K562 (cell line): Measurements from ENCODE around the gene DNAH8. TPM values are rescaled to one million over a fixed set of nuclear protein-coding genes. Genes with fewer than 3 reads are reported as not detected.
A peak's percentile ranks its signal among the peaks of the same experiment; 100 is the strongest.

Source experiments
- CAMTA2 ChIP-seq: fragments of 250-450 bp; sonication (Bioruptor Pico); conservative IDR thresholded peaks from 2 replicates; pipeline ENCODE4 v1.5.1; 2022
- CHAMP1 ChIP-seq: fragments of 450-650 bp; IDR thresholded peaks from 2 replicates; pipeline ENCODE4 v1.6.1; 2016; ENCODE audit warnings: mild to moderate bottlenecking
- E2F1 ChIP-seq: sonication (generic); formaldehyde crosslinking; IDR thresholded peaks from 2 replicates; pipeline ENCODE4 v1.8.1; 2023; ENCODE audit warnings: mild to moderate bottlenecking, missing genetic modification reagents, moderate library complexity
- ELF1 ChIP-seq: fragments of 200-800 bp; sonication (Bioruptor generic); IDR thresholded peaks from 2 replicates; pipeline ENCODE4 v1.6.1; 2016; ENCODE audit warnings: missing genetic modification characterization, missing compliant biosample characterization
- FOXK2 ChIP-seq, 2 experiments: fragments of 450-650 bp; IDR thresholded peaks in 1 of 2; conservative IDR thresholded peaks in 1 of 2; 2 replicates each; pipeline ENCODE4 v1.6.1; 2016; ENCODE audit warnings: low read depth in 2 of 2, mild to moderate bottlenecking in 1 of 2
- GABPA ChIP-seq: fragments of 200-800 bp; sonication (Bioruptor generic); conservative IDR thresholded peaks from 2 replicates; pipeline ENCODE4 v1.6.1; 2016; ENCODE audit warnings: low read depth, missing genetic modification characterization, missing compliant biosample characterization
- KLF10 ChIP-seq: fragments of 250-450 bp; sonication (Bioruptor Pico); IDR thresholded peaks from 2 replicates; pipeline ENCODE4 v1.6.1; 2021; ENCODE audit warnings: matching md5 sums
- MAZ ChIP-seq, 2 experiments: fragments of 450-650 bp in 1 of 2; sonication (generic) in 1 of 2; formaldehyde crosslinking; IDR thresholded peaks in 1 of 2; conservative IDR thresholded peaks in 1 of 2; 2 replicates each; pipeline versions ENCODE4 v1.4.0 to v1.5.0; 2020; ENCODE audit warnings: mild to moderate bottlenecking in 1 of 2, missing genetic modification reagents in 1 of 2
- MLLT1 ChIP-seq, 2 experiments: fragments of 450-650 bp; IDR thresholded peaks; 2 replicates each; pipeline ENCODE4 v1.6.1; 2016
- MYBL2 ChIP-seq, 2 experiments: fragments of 450-650 bp in 1 of 2; sonication (generic) in 1 of 2; formaldehyde crosslinking in 1 of 2; IDR thresholded peaks; 2 replicates each; pipeline versions ENCODE4 v1.6.1 to v1.8.1; 2017 to 2022; ENCODE audit warnings: borderline replicate concordance in 1 of 2, inconsistent platforms in 1 of 2, low read depth in 1 of 2, mild to moderate bottlenecking in 1 of 2, missing genetic modification reagents in 1 of 2, moderate library complexity in 1 of 2
- NR3C1 ChIP-seq: sonication (generic); formaldehyde crosslinking; IDR thresholded peaks from 2 replicates; pipeline ENCODE4 v1.8.1; 2022; ENCODE audit warnings: missing genetic modification reagents
- NUFIP1 ChIP-seq: fragments of 450-650 bp; IDR thresholded peaks from 2 replicates; pipeline ENCODE4 v1.6.1; 2018; ENCODE audit not compliant: partially characterized antibody
- POLR2H ChIP-seq: IDR thresholded peaks from 2 replicates; pipeline ENCODE4 v1.6.1; 2016; ENCODE audit warnings: missing genetic modification characterization, low read depth, mild to moderate bottlenecking, control low read depth, missing compliant biosample characterization, moderate library complexity
- RCOR1 ChIP-seq, 2 experiments: IDR thresholded peaks; 2 replicates each; pipeline ENCODE4 v1.6.1; 2012; ENCODE audit warnings: low read depth in 2 of 2, low read length in 2 of 2, borderline replicate concordance in 1 of 2, improper control_type of control experiment in 1 of 2
- SAP30 ChIP-seq: fragments of 200-600 bp; sonication (generic); IDR thresholded peaks from 2 replicates; pipeline ENCODE4 v1.6.1; 2012; ENCODE audit warnings: borderline replicate concordance, low read depth, mild to moderate bottlenecking, moderate library complexity, low read length, control low read depth, inconsistent platforms; ENCODE audit not compliant: insufficient read depth, poor library complexity, severe bottlenecking
- TAF7 ChIP-seq: fragments of 450-650 bp; IDR thresholded peaks from 2 replicates; pipeline ENCODE4 v1.6.1; 2016; ENCODE audit warnings: missing genetic modification characterization, missing compliant biosample characterization
- TFE3 ChIP-seq: fragments of 450-650 bp; formaldehyde crosslinking; IDR thresholded peaks from 2 replicates; pipeline ENCODE4 v1.4.0; 2020; ENCODE audit warnings: mild to moderate bottlenecking, mixed read lengths
- U2AF2 ChIP-seq: fragments of 200-400 bp; formaldehyde crosslinking; optimal IDR thresholded peaks from 2 replicates; pipeline ENCODE3; 2017; ENCODE audit warnings: low read depth, mild to moderate bottlenecking, low read length
- ZNF133 ChIP-seq: fragments of 250-450 bp; sonication (Bioruptor Pico); IDR thresholded peaks from 2 replicates; pipeline ENCODE4 v1.4.0; 2020; ENCODE audit warnings: mild to moderate bottlenecking
- ZNF583 ChIP-seq: fragments of 250-450 bp; sonication (Bioruptor Pico); IDR thresholded peaks from 2 replicates; pipeline ENCODE4 v1.4.0; 2020
- polyA plus RNA-seq, 8 experiments: library from polyadenylated mRNA; depleted of rRNA in 4 of 8; stranded (reverse) in 5 of 8; unstranded in 3 of 8; fragments of >200 nt; fragmentation: Nextera tagmentation in 2 of 8; fragmentation: Illumina TruSeq in 1 of 8; extraction: Ambion mirVana in 2 of 8; extraction: Trizol in 1 of 8; gene quantifications; 2 replicates each; pipeline versions ENCODE4 v1.2.1 to v1.2.3, GENCODE V29; 2011 to 2014; ENCODE audit warnings: inconsistent platforms in 1 of 8, missing spikeins in 1 of 8
- total RNA-seq, 7 experiments: library from RNA; depleted of rRNA in 6 of 7; stranded (reverse); fragments of >200 nt in 6 of 7; fragmentation: Illumina TruSeq in 2 of 7; extraction: Trizol in 2 of 7; gene quantifications; 2 replicates each; pipeline versions ENCODE4 v1.2.1 to v1.2.3, GENCODE V29; 2011 to 2021; ENCODE audit warnings: low replicate concordance in 1 of 7

Gene DNAH8
- total and polyA plus RNA-seq, 9 of the 15 experiments (the other 6 are each of a cell fraction or from before 2014, with no cell fraction given), result 1.2 to 4.2 (median 2.9) TPM

GRCh38 chr6:38702558-38703397 lies 12.3 kb upstream of the DNAH8 start, which contains the start of gene GLO1 (continued):
- TF ChIP-seq GABPA (tag) (peak; percentile 42; the same call in 1 of the 2 replicates), ZNF133 (no peak), NUFIP1 (no peak), KLF10 (CRISPR knock-in tag) (no peak), TAF7 (tag) (peak; percentile 93), CHAMP1 (0 out of 2 replicates have a peak, but pooled peaks have one; percentile 53), TFE3 (no peak), MLLT1 (IDR thresholded peaks at IDR 0.05) (no peak), RCOR1 (IDR thresholded peaks at IDR 0.05; ENCODE audit: borderline replicate concordance in 1 of 2, low read depth in 2 of 2, low read length in 2 of 2) (peak in 1 of 2 experiments; percentile 46; a peak in 2 of 4 replicates), SAP30 (peak; percentile 69), CAMTA2 (no peak), ELF1 (peak; percentile 24; the same call in 1 of the 2 replicates), MAZ (CRISPR knock-in tag; conservative IDR thresholded peaks at IDR 0.05 in 1 of 2, IDR thresholded peaks at IDR 0.05 in 1 of 2) (peak; percentile 70 to 74), U2AF2 (no peak), FOXK2 (conservative IDR thresholded peaks at IDR 0.05 in 1 of 2, IDR thresholded peaks at IDR 0.05 in 1 of 2; ENCODE audit: low read depth in 2 of 2) (peak; percentile 51 to 58; a peak in 3 of 4 replicates), MYBL2 (IDR thresholded peaks at IDR 0.05; ENCODE audit: low read depth) (no peak), MYBL2 (CRISPR knock-in tag; IDR thresholded peaks at IDR 0.05; ENCODE audit: borderline replicate concordance) (no peak), NR3C1 (CRISPR knock-in tag) (no peak), ZNF583 (no peak), E2F1 (CRISPR knock-in tag) (peak; percentile 95; the same call in 1 of the 2 replicates), POLR2H (peak; percentile 93)
